ENCODE measurements around the gene SKA3. TPM values are rescaled to one million over a fixed set of nuclear protein-coding genes. Genes with fewer than 3 reads are reported as not detected.

SKA3 gene
- total RNA-seq, 2 donors from 2014 or later: 2.0 TPM; not detected in 1

- no peaks in the 10 kb centered on the region for H3K36me3 ChIP-seq
- DNase-seq (ENCODE audit: low spot score): no peak
- no peaks in the 10 kb centered on the region for H3K4me1 ChIP-seq
- no peak overlapping the region for H3K4me3 ChIP-seq
- no peaks in the 10 kb centered on the region for H3K27me3 ChIP-seq
- TF ChIP-seq CTCF (IDR thresholded peaks at IDR 0.05): no peak
- no peaks in the 10 kb centered on the region for H3K9me3 ChIP-seq
- no peak overlapping the region for H3K27ac ChIP-seq
Measured at GRCh38 chr13:21109168-21109567, 67.2 kb downstream of the SKA3 start.

- Histone ChIP-seq H3K4me3 (no peak overlapping the region), H3K27me3 (no peaks in the 10 kb centered on the region), H3K36me3 (no peaks in the 10 kb centered on the region), H3K9me3 (no peaks in the 10 kb centered on the region), H3K4me1 (no peaks in the 10 kb centered on the region), H3K27ac (no peak overlapping the region)
- TF ChIP-seq CTCF (IDR thresholded peaks at IDR 0.05): no peak
- no peak for DNase-seq (ENCODE audit: low spot score)
Measured at GRCh38 chr13:21106089-21106488, 70.3 kb downstream of the SKA3 start.

- DNase-seq (ENCODE audit: low spot score): no peak
- H3K27me3 ChIP-seq: no peaks in the 10 kb centered on the region
- TF ChIP-seq CTCF (IDR thresholded peaks at IDR 0.05): no peak
- H3K36me3 ChIP-seq: no peaks in the 10 kb centered on the region
- no peaks in the 10 kb centered on the region for H3K4me1 ChIP-seq
- H3K27ac ChIP-seq: no peak overlapping the region
- no peaks in the 10 kb centered on the region for H3K9me3 ChIP-seq
- H3K4me3 ChIP-seq: no peak overlapping the region
Measured at GRCh38 chr13:21104199-21105019, 71.9 kb downstream of the SKA3 start.

Other genes with a start within 250 kb of the SKA3 start
- gene LATS2, start 115.0 kb downstream of the SKA3 start, total RNA-seq: 10 to 100 TPM; 20.9 to 33.3 TPM
- 10 to 100 TPM; 57.5 to 74.8 TPM for gene SAP18, start 36.4 kb downstream of the SKA3 start, total RNA-seq
- 10 to 100 TPM; 31.3 to 35.6 TPM for gene MRPL57, start 106 bp upstream of the SKA3 start, total RNA-seq